SH-SY5Y (cell line): ENCODE results near the gene OMD.

Source experiments
- GATA2 ChIP-seq: IDR thresholded peaks from 2 replicates; pipeline ENCODE4 v1.6.1; 2011; ENCODE audit warnings: mild to moderate bottlenecking, low read depth, low read length
- GATA3 ChIP-seq: IDR thresholded peaks from 2 replicates; pipeline ENCODE4 v1.6.1; 2011; ENCODE audit warnings: low read depth, mild to moderate bottlenecking, low read length, moderate library complexity

OMD gene

GRCh38 chr9:92432350-92432749, 8.1 kb upstream of the OMD start:
- TF ChIP-seq GATA2 = no peak
- no peak for TF ChIP-seq GATA3

GRCh38 chr9:92429836-92430235, 5.6 kb upstream of the OMD start:
- no peak for TF ChIP-seq GATA2
- TF ChIP-seq GATA3 = no peak

- TF ChIP-seq GATA3 = no peak
- TF ChIP-seq GATA2 = no peak
Observed at GRCh38 chr9:92426501-92427145, 2.4 kb upstream of the OMD start.

- TF ChIP-seq GATA3 = no peak
- TF ChIP-seq GATA2 = no peak
Observed at GRCh38 chr9:92425474-92425873, 1.2 kb upstream of the OMD start.

GRCh38 chr9:92423612-92424011, 659 bp downstream of the OMD start:
- no peak for TF ChIP-seq GATA2
- no peak for TF ChIP-seq GATA3

GRCh38 chr9:92422611-92423338, 1.5 kb downstream of the OMD start:
- TF ChIP-seq GATA3 = no peak

GRCh38 chr9:92414566-92414965, 9.7 kb downstream of the OMD start:
- no peak for TF ChIP-seq GATA3
- no peak for TF ChIP-seq GATA2

- TF ChIP-seq GATA2 (no peak), GATA3 (no peak)
Observed at GRCh38 chr9:92408747-92409478, 15.4 kb downstream of the OMD start.

GRCh38 chr9:92407818-92408217, 16.5 kb downstream of the OMD start:
- TF ChIP-seq GATA2 (no peak), GATA3 (no peak)

GRCh38 chr9:92406477-92406876, 17.8 kb downstream of the OMD start:
- no peak for TF ChIP-seq GATA3
- no peak for TF ChIP-seq GATA2

- TF ChIP-seq GATA2 (no peak), GATA3 (no peak)
Observed at GRCh38 chr9:92405818-92406217, 18.5 kb downstream of the OMD start.

GRCh38 chr9:92404042-92404836, 20.0 kb downstream of the OMD start, which contains the start of gene OGN:
OGN (minus strand) TSS chr9:92404578; CDS start chr9:92403407, 1,171 bp downstream.
- TF ChIP-seq GATA3 = no peak
- no peak for TF ChIP-seq GATA2

GRCh38 chr9:92402826-92403745, 21.2 kb downstream of the OMD start:
- TF ChIP-seq GATA3 (no peak), GATA2 (no peak)

GRCh38 chr9:92402360-92402759, 21.9 kb downstream of the OMD start:
- no peak for TF ChIP-seq GATA2
- no peak for TF ChIP-seq GATA3
